Colonic mucosa (tissue), 4 donors: ENCODE data around the gene MED20. TPM values are rescaled to one million over a fixed set of nuclear protein-coding genes. Genes with fewer than 3 reads are reported as not detected.

ENCODE experiments used
- DNase-seq: peaks from one replicate; pipeline ENCODE4 v3.0.0-alpha.2; 2020
- H3K27ac ChIP-seq: fragments of 200-600 bp; one replicate; pipeline ENCODE4 v1.8.0; 2021
- H3K27me3 ChIP-seq: fragments of 200-600 bp; one replicate; pipeline ENCODE4 v1.8.0; 2021
- H3K36me3 ChIP-seq: fragments of 200-600 bp; one replicate; pipeline ENCODE4 v1.8.0; 2021
- H3K4me1 ChIP-seq: fragments of 200-600 bp; one replicate; pipeline ENCODE4 v1.8.0; 2021; ENCODE audit warnings: mild to moderate bottlenecking
- H3K4me3 ChIP-seq: fragments of 200-600 bp; one replicate; pipeline ENCODE4 v1.8.0; 2021
- H3K9ac ChIP-seq, 2 donors: one replicate each; pipeline ENCODE4 v1.7.0; 2013; ENCODE audit warnings: control low read depth in 2 of 2, low read depth in 2 of 2, low read length in 2 of 2
- H3K9me3 ChIP-seq: fragments of 200-600 bp; one replicate; pipeline ENCODE4 v1.8.0; 2021
- CTCF ChIP-seq: fragments of 200-600 bp; IDR thresholded peaks from one replicate; pipeline ENCODE4 v1.8.0; 2022; ENCODE audit warnings: antibody characterized with exemption, mild to moderate bottlenecking
- intact Hi-C: fragments of 100-400 bp; cut with DNase I; formaldehyde crosslinking; loops from one replicate; pipeline ENCODE4 v1.14.1; 2022
- total RNA-seq, 2 donors: library from RNA; stranded (reverse); fragmentation: NEBNext Ultra II Directional in 1 of 2; extraction: Animal tissue kit (Norgen Biotek cat#: 25700) in 1 of 2; gene quantifications; one replicate each; pipeline ENCODE4 v1.2.1, GENCODE V29; 2021
- donor health status: healthy.
- donor health status: DM: no; HTN: no; CAD: no.
- donor health status: DM: no; HTN: no; CAD: no.

Gene MED20
- total RNA-seq, 2 donors from 2014 or later, result 15.0 to 22.9 TPM

- Histone ChIP-seq H3K27ac (no peak overlapping the region), H3K4me1 (no peaks in the 10 kb centered on the region), H3K36me3 (no peaks in the 10 kb centered on the region), H3K4me3 (no peak overlapping the region), H3K9me3 (no peaks in the 10 kb centered on the region), H3K9ac (no peak overlapping the region), H3K27me3 (no peaks in the 10 kb centered on the region)
- intact Hi-C loops, result no loop called here
- no peak for TF ChIP-seq CTCF
- DNase-seq, result no peak
These were observed 49.2 kb downstream of the MED20 start for GRCh38 chr6:41871691-41872090.

- no peak for TF ChIP-seq CTCF
- no peak overlapping the region for H3K4me3 ChIP-seq
- no peaks in the 10 kb centered on the region for H3K27me3 ChIP-seq
- no peak overlapping the region for H3K9ac ChIP-seq
- no peaks in the 10 kb centered on the region for H3K4me1 ChIP-seq
- no peaks in the 10 kb centered on the region for H3K36me3 ChIP-seq
- no peak for DNase-seq
- no peak overlapping the region for H3K27ac ChIP-seq
- intact Hi-C loops, result no loop called here
- no peaks in the 10 kb centered on the region for H3K9me3 ChIP-seq
These were observed 61.6 kb downstream of the MED20 start for GRCh38 chr6:41859356-41859755.

- Histone ChIP-seq H3K27me3 (no peaks in the 10 kb centered on the region), H3K27ac (no peak overlapping the region), H3K36me3 (no peaks in the 10 kb centered on the region), H3K4me1 (no peaks in the 10 kb centered on the region), H3K9me3 (no peaks in the 10 kb centered on the region), H3K9ac (no peak overlapping the region), H3K4me3 (no peak overlapping the region)
- intact Hi-C loops, result no loop called here
- DNase-seq, result no peak
- TF ChIP-seq CTCF, result no peak
These were observed 62.2 kb downstream of the MED20 start for GRCh38 chr6:41858703-41859102.

Other genes with a start within 250 kb of the MED20 start
- 10 to 100 TPM; 16.9 to 21.7 TPM for gene TFEB, start 185.5 kb downstream of the MED20 start, total RNA-seq
- 1 to 10 TPM in 1 of 2 donors, not detected in 1; 1.7 TPM for gene PGC, start 173.7 kb downstream of the MED20 start, total RNA-seq
- 1 to 10 TPM; 2.7 to 3.4 TPM for gene FRS3, start 141.2 kb downstream of the MED20 start, total RNA-seq
- gene PRICKLE4, start 140.4 kb downstream of the MED20 start, total RNA-seq, result 1 to 10 TPM; 1.8 to 4.8 TPM
- gene TOMM6, start 133.4 kb downstream of the MED20 start, total RNA-seq, result 100 to 1,000 TPM; 109 to 200 TPM
- gene USP49, start 25.8 kb downstream of the MED20 start, total RNA-seq, result 1 to 10 TPM; 1.7 to 2.9 TPM
- 10 to 100 TPM; 10.4 to 16.4 TPM for gene BYSL, start 360 bp upstream of the MED20 start, total RNA-seq
- 10 to 100 TPM; 86.2 to 92.3 TPM for gene CCND3, start 20.7 kb upstream of the MED20 start, total RNA-seq
- gene TAF8, start 129.4 kb upstream of the MED20 start, total RNA-seq, result 10 to 100 TPM; 20.5 to 21.2 TPM
- gene C6orf132, start 221.5 kb upstream of the MED20 start, total RNA-seq, result 10 to 100 TPM; 35.1 to 42.3 TPM